GM10266 (cell line): ENCODE measurements around the gene EYA2.

Source experiments
- DNase-seq: peaks from one replicate; pipeline ENCODE4 v3.0.0; 2012; ENCODE audit errors: extremely low spot score
- CTCF ChIP-seq: IDR thresholded peaks from 2 replicates; pipeline ENCODE4 v1.5.1; 2012; ENCODE audit warnings: mild to moderate bottlenecking, low read depth; ENCODE audit not compliant: control insufficient read depth, insufficient read depth; ENCODE audit errors: missing control alignments

The EYA2 gene

GRCh38 chr20:46933150-46933549, 38.5 kb downstream of the EYA2 start:
- DNase-seq, result no peak
- no peak for TF ChIP-seq CTCF

- no peak for DNase-seq
- no peak for TF ChIP-seq CTCF
These were observed 40.2 kb downstream of the EYA2 start for GRCh38 chr20:46934746-46935287.

- no peak for TF ChIP-seq CTCF
- DNase-seq, result no peak
These were observed 40.9 kb downstream of the EYA2 start for GRCh38 chr20:46935394-46936017.

- no peak for TF ChIP-seq CTCF
- DNase-seq, result no peak
These were observed 41.9 kb downstream of the EYA2 start for GRCh38 chr20:46936415-46937156.

- no peak for TF ChIP-seq CTCF
- no peak for DNase-seq
These were observed 42.5 kb downstream of the EYA2 start for GRCh38 chr20:46937157-46937523.

- no peak for DNase-seq
- TF ChIP-seq CTCF, result no peak
These were observed 43.0 kb downstream of the EYA2 start for GRCh38 chr20:46937533-46938226.
